GM12891 (cell line): Measurements from ENCODE around the gene CLIC6.

ENCODE experiments used
- PAX5 ChIP-seq: IDR thresholded peaks from 2 replicates; pipeline ENCODE4 v1.6.1; 2011; ENCODE audit warnings: low read length, moderate library complexity, mild to moderate bottlenecking; ENCODE audit not compliant: insufficient read depth, severe bottlenecking
- POLR2A ChIP-seq: IDR thresholded peaks from 2 replicates; pipeline ENCODE4 v1.6.1; 2011; ENCODE audit warnings: low read depth, low read length, control low read depth
- POLR2AphosphoS5 ChIP-seq: IDR thresholded peaks from 2 replicates; pipeline ENCODE4 v1.6.1; 2011; ENCODE audit warnings: low read depth, low read length, control low read depth
- SPI1 ChIP-seq: IDR thresholded peaks from 2 replicates; pipeline ENCODE4 v1.6.1; 2011; ENCODE audit warnings: low read depth, low read length, control low read depth
- TAF1 ChIP-seq: IDR thresholded peaks from 2 replicates; pipeline ENCODE4 v1.6.1; 2011; ENCODE audit warnings: low read depth, low read length, control low read depth

GRCh38 chr21:34698270-34699015 is 29.6 kb downstream of the CLIC6 start:
- TF ChIP-seq TAF1 (no peak), POLR2A (no peak), SPI1 (no peak), POLR2AphosphoS5 (no peak), PAX5 (no peak)
